ENCODE results near the gene FAM174C.

Gene FAM174C

DNA sequence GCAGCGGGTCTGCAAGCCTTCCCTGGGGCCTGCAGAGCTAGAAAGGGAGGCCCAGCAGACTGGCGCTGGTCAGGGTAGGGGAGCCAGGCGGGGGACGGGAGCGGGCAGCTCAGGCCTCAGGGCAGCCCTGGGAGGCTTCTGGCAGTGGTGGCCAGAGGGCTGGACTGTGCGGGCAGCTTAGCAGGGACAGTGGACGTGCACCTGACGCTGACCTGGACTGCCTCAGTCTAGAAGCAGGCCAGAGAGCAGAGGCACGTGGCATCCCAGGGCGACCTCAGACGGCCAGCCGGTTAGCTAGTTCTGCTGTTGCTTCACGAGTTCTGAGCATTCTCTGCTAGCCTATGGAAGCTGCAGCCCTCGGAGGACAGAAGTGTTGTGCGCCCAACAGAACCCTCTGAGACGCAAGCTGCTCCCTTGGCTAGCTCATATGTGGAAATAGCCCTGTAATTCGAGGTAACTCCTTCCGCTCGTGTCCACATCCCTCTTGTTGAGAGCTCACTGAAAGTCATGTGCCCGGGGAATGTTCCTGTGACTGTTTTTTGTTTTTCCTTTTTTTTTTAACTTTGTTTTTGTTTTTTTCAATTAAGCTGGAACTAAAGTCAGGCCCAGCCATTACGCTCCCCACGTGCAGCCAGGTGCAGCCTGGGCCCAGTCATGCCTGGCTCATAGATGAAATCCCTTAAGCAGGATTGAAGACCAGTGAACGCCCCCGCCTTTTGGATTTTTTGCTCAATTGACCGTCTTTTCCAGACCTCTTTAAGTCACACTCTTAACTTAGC, 1.9 kb upstream of the FAM174C start:
- no peak for DNase-seq (ENCODE audit: low read depth in 2 of 2)

GRCh38 chr19:1274081-1274851, 1.1 kb upstream of the FAM174C start:
- DNase-seq (ENCODE audit: low read depth in 2 of 2) = no peak

- DNase-seq (ENCODE audit: low read depth in 2 of 2) = no peak
Observed at GRCh38 chr19:1274852-1275259, 474 bp upstream of the FAM174C start.

DNA sequence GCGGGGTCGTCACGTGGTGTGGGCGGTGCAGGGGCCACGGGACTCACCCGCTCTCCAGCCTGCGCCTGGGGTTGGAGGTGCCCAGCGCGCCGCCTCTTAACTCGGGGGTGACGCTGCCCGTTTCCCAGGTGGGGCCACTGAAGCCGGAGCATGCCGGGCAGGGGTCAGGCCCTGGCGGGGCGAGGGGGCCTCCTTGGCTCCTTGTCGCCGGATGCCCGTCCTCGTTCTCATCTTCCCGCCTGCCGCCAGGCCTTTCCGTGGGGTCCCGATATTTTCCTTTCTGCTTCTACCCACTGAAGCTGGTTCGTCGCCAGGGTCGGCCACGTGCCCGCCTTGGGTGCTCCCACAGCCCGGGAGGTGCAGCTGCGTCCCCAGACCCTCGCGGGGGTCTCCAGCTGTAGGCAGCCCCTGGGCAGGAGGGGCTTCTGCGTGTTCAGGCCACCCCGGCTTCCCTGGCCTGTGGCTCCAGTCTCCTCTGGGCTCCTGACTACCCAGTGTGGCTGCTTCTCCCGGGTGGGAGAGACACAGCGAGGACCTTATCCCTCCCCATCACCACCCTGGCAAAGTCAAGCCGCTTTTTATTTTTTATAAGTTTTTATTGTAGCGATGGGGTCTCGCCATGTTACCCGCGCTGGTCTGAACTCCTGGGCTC, 772 bp downstream of the FAM174C start:
- no peak for DNase-seq (ENCODE audit: low read depth in 2 of 2)

- DNase-seq (ENCODE audit: low read depth in 2 of 2) = no peak
Observed at GRCh38 chr19:1276628-1277022, 1.3 kb downstream of the FAM174C start.

GRCh38 chr19:1277061-1277460, 1.7 kb downstream of the FAM174C start:
- no peak for DNase-seq (ENCODE audit: low read depth in 2 of 2)

DNA sequence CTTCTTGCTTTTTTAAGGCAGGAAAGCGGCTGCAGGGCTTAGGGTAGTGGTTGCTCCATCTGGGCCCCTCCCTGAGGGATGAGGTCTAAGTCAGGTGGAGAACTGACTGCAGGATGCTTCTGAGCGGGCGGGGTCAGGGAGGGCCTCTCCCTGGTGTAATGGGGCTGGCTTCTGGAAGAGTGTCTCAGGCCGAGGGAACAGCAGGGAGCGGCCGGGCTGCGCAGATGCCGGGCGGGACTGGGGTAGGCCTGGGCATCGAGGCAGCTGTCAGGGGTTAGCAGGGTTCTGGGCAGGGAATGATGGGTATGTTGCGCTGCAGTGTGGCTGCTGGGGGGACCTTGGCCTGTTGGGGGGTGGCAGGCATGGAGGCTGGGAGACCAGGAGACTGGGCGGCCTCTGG, 2.7 kb downstream of the FAM174C start:
- no peak for DNase-seq (ENCODE audit: low read depth in 2 of 2)

GRCh38 chr19:1278713-1279660, 3.7 kb downstream of the FAM174C start:
- no peak for DNase-seq (ENCODE audit: low read depth in 2 of 2)

GRCh38 chr19:1279782-1280341, 4.5 kb downstream of the FAM174C start:
- DNase-seq (ENCODE audit: low read depth in 2 of 2) = no peak

GRCh38 chr19:1280636-1281568, 5.6 kb downstream of the FAM174C start:
- DNase-seq (ENCODE audit: low read depth in 2 of 2) = no peak

- DNase-seq (ENCODE audit: low read depth in 2 of 2) = no peak
Observed at GRCh38 chr19:1281569-1282287, 6.4 kb downstream of the FAM174C start.

- no peak for DNase-seq (ENCODE audit: low read depth in 2 of 2)
Observed at GRCh38 chr19:1282588-1283206, 7.4 kb downstream of the FAM174C start.

GRCh38 chr19:1283207-1283916, 8.0 kb downstream of the FAM174C start:
- no peak for DNase-seq (ENCODE audit: low read depth in 2 of 2)

- no peak for DNase-seq (ENCODE audit: low read depth in 2 of 2)
Observed at GRCh38 chr19:1283917-1284292, 8.6 kb downstream of the FAM174C start.

- no peak for DNase-seq (ENCODE audit: low read depth in 2 of 2)
Observed at GRCh38 chr19:1284293-1284978, 9.1 kb downstream of the FAM174C start.

GRCh38 chr19:1284979-1285736, 9.8 kb downstream of the FAM174C start:
- no peak for DNase-seq (ENCODE audit: low read depth in 2 of 2)

DNA sequence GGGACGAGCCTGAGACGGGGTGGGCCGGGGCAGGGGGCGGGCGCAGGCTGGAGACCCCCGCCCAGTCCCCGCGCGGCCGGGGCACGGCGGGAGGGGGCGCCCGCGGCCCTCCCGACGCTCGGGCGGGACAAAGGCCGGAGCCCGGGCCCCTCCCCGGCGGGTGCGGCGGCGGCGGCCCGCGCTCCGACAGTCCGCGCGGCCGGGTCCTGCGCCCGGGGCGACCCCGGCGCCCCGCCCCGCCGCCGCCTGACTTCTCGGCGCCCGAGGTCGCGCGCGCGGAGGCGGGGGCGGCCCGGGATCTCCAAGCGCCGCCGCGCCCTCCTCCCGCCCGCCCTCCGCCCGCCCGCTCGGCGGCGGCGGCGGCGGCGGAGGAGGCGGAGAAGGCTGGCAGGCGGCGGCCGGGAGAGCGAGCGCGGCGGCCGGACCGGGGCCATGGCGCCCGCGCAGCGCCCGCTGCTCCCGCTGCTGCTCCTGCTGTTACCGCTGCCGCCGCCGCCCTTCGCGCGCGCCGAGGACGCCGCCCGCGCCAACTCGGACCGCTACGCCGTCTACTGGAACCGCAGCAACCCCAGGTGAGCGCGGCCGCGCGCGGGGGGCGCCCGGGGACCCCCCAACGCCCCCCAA, 10.5 kb downstream of the FAM174C start, which contains the start of gene EFNA2:
Gene EFNA2, plus strand, starts transcription at position 137 of the 624 bp plus-strand sequence. Its CDS starts 296 bp downstream, at position 433.
- DNase-seq (ENCODE audit: low read depth in 2 of 2) = no peak

All from stimulated activated CD8-positive, alpha-beta memory T cell treated with anti-CD3 and anti-CD28 coated beads, Interleukin-15, amount 100 ng/mL, for 4 hours (primary cell).